ENCODE results near the gene CCDC28B.

- TF ChIP-seq CTCF (IDR thresholded peaks at IDR 0.05): no peak
- no peak for TF ChIP-seq POLR2A (IDR thresholded peaks at IDR 0.05)
- no peak for TF ChIP-seq EP300 (IDR thresholded peaks at IDR 0.05)
Measured at GRCh38 chr1:32239790-32240139, 39.4 kb downstream of the CCDC28B start.

Data from ovary (tissue), 3 donors.